ENCODE results near the gene MAD1L1.
"Not testable (repeated sequence)": the region's sequence is repeated elsewhere in the genome, so short reads cannot be mapped to it uniquely, and the experiment has no call there.

The MAD1L1 gene

GRCh38 chr7:2002561-2003450 is 229.9 kb downstream of the MAD1L1 start:
- DNase-seq (ENCODE audit: low spot score) = no peak

GRCh38 chr7:2001601-2002442 is 230.9 kb downstream of the MAD1L1 start:
- DNase-seq (ENCODE audit: low spot score) = no peak

- DNase-seq (ENCODE audit: low spot score) = no peak
Measured at GRCh38 chr7:2000746-2001321, 231.9 kb downstream of the MAD1L1 start.

DNA sequence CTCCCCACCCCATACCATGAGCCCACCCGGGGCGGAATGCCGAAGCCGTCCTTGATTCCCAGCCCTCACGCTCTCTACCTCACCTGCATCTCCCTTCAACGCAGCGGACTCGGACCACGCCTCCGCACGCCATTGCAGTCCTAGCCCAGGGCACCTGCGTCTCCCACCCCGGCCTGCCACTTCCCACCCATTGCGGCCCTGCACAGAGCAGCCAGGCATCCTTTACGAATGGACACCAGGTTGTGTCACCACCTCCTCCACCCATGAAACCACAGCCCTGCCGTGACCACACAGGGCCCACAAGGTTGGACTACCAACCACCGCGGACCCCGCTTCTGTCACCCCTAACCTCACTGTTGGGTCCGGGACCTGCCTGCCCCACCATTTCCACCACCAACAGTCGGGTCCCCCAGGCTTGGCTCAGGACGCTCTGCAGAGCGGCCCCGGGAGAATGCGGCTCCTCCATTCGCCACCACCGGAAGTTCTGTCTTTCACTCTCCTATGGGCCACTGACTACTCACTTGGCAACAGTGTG is 232.5 kb downstream of the MAD1L1 start:
- no peak for DNase-seq (ENCODE audit: low spot score)

DNA sequence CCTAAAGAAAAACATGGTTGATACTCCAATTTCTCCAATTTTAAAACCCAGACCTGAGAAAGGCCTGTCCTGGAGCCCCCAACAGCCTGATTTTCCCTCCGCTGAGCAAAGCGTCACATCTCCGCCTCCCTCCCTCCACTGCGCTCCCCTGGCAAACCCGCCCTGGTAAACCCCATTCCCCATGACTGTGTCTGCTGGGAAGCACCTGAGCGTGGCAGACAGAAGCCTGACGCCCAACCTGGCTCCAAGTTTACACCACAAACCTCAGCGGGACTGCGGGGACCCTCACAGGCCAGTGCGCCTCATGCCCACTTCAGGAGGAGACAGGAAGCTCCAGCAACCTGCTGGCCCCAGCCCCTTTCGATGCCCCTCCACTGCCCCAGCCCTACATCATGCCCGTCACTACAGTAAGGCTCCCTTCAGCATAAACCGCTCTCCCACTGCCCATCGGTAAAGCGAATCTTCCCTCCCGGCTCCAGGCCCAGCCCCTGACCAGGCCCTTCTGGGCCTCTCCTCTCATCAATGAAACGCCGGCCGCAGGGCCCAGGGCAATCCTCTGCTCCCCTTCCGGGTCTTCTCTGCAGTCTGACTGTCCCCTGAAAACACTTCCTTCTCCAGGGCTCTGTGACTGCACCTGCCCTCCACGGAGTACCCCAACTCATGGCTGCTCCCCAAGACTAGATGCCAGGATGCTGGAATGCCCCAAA is 233.3 kb downstream of the MAD1L1 start:
- DNase-seq (ENCODE audit: low spot score) = no peak

DNA sequence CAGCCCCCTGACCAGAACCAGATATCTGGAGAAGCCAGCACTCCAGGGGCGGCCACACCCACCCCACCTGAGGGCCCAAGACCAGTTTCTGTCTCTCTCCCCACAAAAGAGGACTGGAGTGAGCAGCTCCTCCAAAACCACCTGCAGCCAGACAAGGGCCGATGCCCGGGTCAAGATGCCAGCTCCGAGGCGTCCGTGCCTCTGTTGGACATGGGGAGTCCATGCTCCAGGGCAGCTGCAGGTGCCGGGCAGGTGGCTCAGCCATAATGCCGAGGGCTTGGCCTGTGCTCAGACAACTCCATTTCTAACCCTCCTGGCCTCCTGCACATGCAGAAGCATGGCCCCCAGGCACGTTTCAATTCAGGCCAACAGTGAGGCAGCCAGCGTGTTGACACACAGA is 234.6 kb downstream of the MAD1L1 start:
- DNase-seq (ENCODE audit: low spot score) = no peak

DNA sequence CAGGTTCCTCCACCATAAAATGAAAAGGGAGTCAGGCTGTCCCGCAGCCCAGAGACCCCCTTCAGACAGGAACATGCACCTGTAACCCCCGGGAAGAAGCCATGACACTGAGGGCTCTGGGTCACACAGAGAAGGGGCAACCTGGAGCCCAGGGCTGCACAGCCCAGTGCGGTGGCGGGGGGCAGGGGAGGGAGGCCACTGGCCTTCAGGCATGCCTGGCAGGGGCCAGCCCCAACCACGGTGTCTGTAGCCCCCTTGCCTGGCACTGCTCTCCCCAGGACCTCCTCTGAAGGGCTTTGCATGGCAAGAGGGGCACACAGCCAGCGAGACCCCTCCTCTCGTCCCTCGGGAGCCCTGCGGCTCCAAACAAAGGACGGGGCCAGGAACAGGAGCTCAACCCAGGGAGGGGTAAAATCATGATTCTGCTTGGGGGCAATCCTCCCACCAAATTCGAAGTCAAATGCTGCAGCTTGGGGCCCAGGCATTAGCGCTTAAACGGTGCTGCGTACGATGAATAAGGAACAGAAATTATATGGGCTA is 235.1 kb downstream of the MAD1L1 start:
- no peak for DNase-seq (ENCODE audit: low spot score)

DNA sequence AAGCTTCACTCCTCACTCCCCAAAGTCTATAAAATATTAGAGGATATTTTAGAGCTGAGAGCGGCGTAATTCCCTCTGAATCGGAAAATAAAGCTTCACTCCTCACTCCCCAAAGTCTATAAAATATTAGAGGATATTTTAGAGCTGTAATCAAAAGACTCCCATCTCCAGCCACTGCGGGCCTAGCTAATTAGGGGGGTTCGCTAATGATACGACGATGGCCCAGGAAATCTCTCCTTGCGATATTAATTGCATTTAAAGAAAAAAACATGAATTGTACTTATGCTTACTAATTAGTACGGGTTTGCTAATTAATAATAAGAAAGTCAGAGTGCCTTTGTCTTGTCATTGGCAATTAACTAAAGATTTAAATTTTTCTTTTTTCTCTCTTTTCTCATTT is 235.9 kb downstream of the MAD1L1 start:
- no peak for DNase-seq (ENCODE audit: low spot score)

- not testable (repeated sequence) for DNase-seq (ENCODE audit: low spot score)
Measured at GRCh38 chr7:1995911-1996420, 236.8 kb downstream of the MAD1L1 start.

DNA sequence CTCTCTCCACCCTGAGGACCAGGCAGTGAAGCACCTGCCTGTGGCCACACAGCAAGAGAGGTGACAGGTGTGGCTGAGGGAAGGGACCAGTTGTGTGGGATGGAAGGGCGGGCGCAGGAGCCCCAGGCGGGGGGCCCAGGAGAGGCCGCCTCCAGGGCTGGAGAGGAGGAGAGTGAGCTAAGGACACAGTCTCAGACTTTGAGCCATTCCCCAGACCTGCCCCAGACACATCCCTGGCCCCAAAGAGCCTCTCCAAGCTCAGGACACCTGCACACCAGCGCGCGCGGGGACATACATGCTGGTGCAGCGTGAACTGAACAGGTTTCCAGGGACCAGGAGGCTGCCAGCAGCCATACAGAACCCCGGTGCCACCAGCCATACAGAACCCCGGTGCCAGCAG is 237.3 kb downstream of the MAD1L1 start:
- no peak for DNase-seq (ENCODE audit: low spot score)

- DNase-seq (ENCODE audit: low spot score) = no peak
Measured at GRCh38 chr7:1994931-1995330, 237.8 kb downstream of the MAD1L1 start.

DNA sequence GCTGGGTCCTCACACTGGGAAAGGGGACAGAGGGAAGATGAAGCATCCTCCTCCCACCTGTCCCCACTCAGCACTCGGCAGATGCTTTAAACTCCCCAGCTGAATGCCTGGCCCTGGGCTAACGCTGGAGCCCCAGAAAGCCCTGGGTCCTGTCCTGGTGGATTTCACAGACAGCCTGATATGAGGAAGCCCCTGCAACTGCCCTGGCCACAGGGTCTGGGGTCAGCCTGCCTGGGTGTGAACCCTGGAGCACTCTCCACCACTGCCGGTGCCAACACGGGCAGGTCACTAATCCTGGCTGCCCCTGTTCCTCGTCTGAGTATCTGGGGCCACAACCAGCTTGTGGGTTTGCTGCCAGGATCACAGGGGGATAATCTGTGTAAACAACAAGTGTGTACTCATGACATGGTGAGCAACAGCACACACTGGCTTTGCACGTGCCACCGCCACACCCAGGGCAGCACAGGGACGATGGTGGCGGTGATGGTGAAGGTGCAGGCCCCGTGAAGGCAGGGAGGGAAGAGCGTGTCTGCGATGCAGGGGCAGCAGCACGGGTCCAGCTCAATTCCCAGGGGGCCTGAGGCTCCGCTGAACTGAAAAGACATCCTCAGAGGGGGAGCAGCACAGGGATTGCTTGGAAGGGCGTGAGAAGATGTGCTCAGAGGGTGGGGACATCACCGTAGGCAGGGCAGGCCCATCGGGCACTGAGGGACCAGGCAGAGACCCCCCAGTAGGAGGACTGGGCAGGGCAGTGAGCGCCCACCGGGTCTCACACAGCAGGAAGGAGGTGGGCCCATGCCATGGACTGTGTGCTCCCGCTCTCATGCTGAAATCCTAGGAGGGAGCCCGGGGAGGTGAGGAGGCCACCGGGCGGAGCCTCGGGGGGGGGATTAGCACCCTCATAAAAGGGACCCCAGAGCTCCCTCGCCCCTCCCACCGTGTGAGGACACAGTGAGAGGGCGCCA is 238.7 kb downstream of the MAD1L1 start:
- no peak for DNase-seq (ENCODE audit: low spot score)

DNA sequence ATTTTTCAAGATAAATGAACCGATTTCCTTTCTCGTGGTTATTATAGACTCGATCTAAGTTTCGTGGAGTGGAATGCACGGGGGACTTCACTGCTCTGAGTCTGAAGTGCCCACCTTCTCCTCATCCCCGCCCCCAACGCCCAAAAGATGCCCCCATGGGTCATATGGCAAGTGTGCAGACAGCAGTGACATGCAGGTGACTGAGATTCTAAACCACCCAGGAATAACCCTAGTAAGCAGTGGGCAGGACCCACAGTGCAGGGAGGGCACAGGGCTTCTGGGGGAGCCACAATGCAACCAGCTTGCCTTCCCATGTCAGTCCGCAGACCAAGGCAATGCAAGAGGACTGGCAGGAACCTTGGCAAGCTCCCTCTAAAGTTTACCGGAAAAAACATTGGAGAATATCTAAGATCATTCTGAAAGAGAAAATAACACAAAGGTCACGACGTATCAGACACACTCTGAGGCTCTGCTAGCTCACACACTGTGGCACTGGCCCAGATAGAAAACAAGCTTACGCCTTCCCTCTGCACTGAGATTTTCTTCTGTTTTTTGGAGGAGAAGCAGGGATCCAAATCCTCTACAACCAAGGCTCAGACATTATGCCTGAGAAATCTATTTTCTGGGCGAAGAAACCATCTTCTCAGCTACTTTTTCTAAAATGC is 239.6 kb downstream of the MAD1L1 start:
- no peak for DNase-seq (ENCODE audit: low spot score)

DNA sequence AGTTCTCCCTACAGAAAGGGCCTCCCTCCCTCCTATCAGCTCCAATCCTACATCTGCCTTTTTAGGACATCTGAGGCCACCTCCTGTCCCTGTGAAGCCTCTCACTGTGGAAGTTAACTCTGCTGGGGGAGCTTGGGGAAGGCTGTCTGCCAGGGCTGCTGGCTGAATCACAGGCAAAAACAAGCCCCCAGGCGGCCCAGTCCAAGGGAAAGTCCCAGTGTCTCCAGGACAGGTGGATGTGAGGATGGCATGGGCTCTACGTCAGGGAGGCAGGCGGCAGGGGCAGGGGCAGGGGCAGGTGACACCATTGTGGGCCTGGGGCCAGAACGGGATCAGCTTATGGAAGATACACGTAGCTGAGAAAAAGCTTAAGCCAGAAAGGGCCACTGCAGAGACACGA is 240.2 kb downstream of the MAD1L1 start:
- DNase-seq (ENCODE audit: low spot score) = no peak

- no peak for DNase-seq (ENCODE audit: low spot score)
Measured at GRCh38 chr7:1990001-1990670, 242.6 kb downstream of the MAD1L1 start.

DNA sequence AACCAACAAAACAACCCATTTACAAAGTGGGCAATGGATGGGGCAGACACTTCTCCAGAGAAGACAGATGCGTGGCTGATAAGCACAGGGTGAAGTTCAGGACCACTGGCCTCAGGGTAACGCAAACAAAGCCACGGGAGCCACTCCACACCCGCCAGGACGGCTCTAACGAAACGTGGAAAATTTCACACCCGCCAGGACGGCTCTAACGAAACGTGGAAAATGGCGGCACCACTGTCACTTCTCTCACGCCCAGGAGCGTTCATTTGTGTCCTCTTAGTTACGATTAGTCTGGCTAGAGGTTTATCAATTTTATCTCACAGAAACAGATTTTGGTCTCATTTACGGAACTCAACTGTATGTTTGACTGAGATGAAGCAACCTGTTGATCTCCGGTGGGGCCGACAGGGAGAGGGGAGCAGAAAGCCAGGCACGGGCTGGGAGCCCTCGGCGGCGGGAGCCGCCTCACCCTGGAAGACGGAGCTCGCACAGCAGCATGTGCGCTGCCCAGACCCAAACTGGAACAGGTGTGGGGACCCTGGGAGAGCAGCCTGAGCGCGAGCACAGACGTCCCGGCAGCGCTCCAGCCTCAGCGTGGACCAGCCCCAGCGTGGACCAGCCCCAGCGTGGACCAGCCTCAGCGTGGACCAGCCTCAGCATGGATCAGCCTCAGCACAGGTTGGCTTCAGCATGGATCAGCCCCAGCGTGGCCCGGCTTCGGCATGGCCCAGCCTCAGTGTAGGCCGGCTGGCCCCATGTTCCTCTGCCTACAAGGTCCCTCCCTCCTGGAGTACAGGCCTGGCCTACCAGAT is 243.5 kb downstream of the MAD1L1 start:
- no peak for DNase-seq (ENCODE audit: low spot score)

GRCh38 chr7:1988533-1988930 is 244.2 kb downstream of the MAD1L1 start:
- no peak for DNase-seq (ENCODE audit: low spot score)
